ENCODE results near the gene CAMK2D.

CAMK2D gene

GRCh38 chr4:113682730-113683537 is 78.6 kb downstream of the CAMK2D start:
- peak; percentile 94 for DNase-seq

- no peak for DNase-seq
Observed at GRCh38 chr4:113678641-113679040, 82.9 kb downstream of the CAMK2D start.

- DNase-seq: peak; percentile 22
Observed at GRCh38 chr4:113677325-113677724, 84.2 kb downstream of the CAMK2D start.

GRCh38 chr4:113675731-113676697 is 85.5 kb downstream of the CAMK2D start:
- DNase-seq: no peak

- no peak for DNase-seq
Observed at GRCh38 chr4:113674733-113675132, 86.8 kb downstream of the CAMK2D start.

GRCh38 chr4:113674251-113674650 is 87.3 kb downstream of the CAMK2D start:
- no peak for DNase-seq

- DNase-seq: peak; percentile 70
Observed at GRCh38 chr4:113673450-113673849, 88.1 kb downstream of the CAMK2D start.

GRCh38 chr4:113666386-113667114 is 95.0 kb downstream of the CAMK2D start:
- no peak for DNase-seq

- DNase-seq: no peak
Observed at GRCh38 chr4:113665036-113665435, 96.5 kb downstream of the CAMK2D start.

- DNase-seq: no peak
Observed at GRCh38 chr4:113662581-113662980, 99.0 kb downstream of the CAMK2D start.

GRCh38 chr4:113659127-113659526 is 102.4 kb downstream of the CAMK2D start:
- DNase-seq: no peak

- DNase-seq: no peak
Observed at GRCh38 chr4:113657586-113658233, 103.8 kb downstream of the CAMK2D start.

GRCh38 chr4:113653871-113654270 is 107.7 kb downstream of the CAMK2D start:
- no peak for DNase-seq

- DNase-seq: no peak
Observed at GRCh38 chr4:113646442-113646822, 115.1 kb downstream of the CAMK2D start.

- no peak for DNase-seq
Observed at GRCh38 chr4:113645771-113646441, 115.6 kb downstream of the CAMK2D start.

- DNase-seq: no peak
Observed at GRCh38 chr4:113645288-113645687, 116.2 kb downstream of the CAMK2D start.

- DNase-seq: no peak
Observed at GRCh38 chr4:113644398-113644797, 117.1 kb downstream of the CAMK2D start.

- no peak for DNase-seq
Observed at GRCh38 chr4:113643505-113643904, 118.0 kb downstream of the CAMK2D start.

- DNase-seq: no peak
Observed at GRCh38 chr4:113641025-113641431, 120.5 kb downstream of the CAMK2D start.

GRCh38 chr4:113639326-113639725 is 122.2 kb downstream of the CAMK2D start:
- DNase-seq: no peak

- DNase-seq: no peak
Observed at GRCh38 chr4:113638562-113638832, 123.0 kb downstream of the CAMK2D start.

Data from activated CD4-positive, alpha-beta T cell treated with anti-CD3 and anti-CD28 coated beads, Interleukin-10, Interleukin-2, amounts not matched to agents 100 ng/mL and 50 ng/mL, durations not matched to agents 16 hours and 8 hours (primary cell).